ENCODE measurements around the gene SETD2. TPM values are rescaled to one million over a fixed set of nuclear protein-coding genes. Genes with fewer than 3 reads are reported as not detected.

Gene SETD2
- total and polyA plus RNA-seq, 2 experiments from 2014 or later = 16.7 to 45.2 TPM

DNA sequence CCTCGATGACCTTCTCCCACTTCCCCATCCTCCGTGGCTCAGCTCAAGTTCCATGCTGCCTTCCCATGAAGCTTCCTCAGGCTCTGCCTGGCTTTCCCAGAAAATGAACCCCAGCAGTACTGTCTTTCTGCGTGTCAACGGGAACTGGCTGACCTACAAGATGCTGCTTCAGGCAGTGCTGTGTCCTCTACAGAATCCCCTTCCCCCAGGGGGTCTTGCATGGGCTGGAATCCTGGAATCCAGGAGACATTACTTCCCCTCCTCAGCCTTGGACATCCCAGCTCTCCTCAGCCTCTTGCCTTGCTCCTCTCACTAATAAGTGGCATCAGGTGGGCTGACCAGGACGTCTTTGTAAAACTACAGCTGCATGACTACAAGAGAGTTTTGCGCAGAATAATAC, 192.8 kb downstream of the SETD2 start (continued):
- no peak for TF ChIP-seq ZNF462 (CRISPR knock-in tag; IDR thresholded peaks at IDR 0.05)
- no peak for TF ChIP-seq STAT1 (IDR thresholded peaks at IDR 0.05; ENCODE audit: unreplicated experiment)
- TF ChIP-seq, protein P1, sequence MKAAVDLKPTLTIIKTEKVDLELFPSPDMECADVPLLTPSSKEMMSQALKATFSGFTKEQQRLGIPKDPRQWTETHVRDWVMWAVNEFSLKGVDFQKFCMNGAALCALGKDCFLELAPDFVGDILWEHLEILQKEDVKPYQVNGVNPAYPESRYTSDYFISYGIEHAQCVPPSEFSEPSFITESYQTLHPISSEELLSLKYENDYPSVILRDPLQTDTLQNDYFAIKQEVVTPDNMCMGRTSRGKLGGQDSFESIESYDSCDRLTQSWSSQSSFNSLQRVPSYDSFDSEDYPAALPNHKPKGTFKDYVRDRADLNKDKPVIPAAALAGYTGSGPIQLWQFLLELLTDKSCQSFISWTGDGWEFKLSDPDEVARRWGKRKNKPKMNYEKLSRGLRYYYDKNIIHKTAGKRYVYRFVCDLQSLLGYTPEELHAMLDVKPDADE (IDR thresholded peaks at IDR 0.05) = no peak
- no peak for TF ChIP-seq EZH2phosphoT487 (IDR thresholded peaks at IDR 0.05; ENCODE audit: unreplicated experiment)
- no peak for TF ChIP-seq NANOG (IDR thresholded peaks at IDR 0.05; ENCODE audit: borderline replicate concordance)

- no peaks in the 10 kb centered on the region for H3K4me1 ChIP-seq (ENCODE audit: insufficient read depth)
- H2AFZ ChIP-seq = no peak overlapping the region
- ATAC-seq (no peak), DNase-seq (ENCODE audit: low spot score) (no peak)
- H3K4me3 Mint-ChIP-seq = no peak overlapping the region
- no peaks in the 10 kb centered on the region for H3K36me3 ChIP-seq (ENCODE audit: insufficient read depth)
- no peak overlapping the region for H3K4me2 ChIP-seq
- peaks cover 40% of the 10 kb centered on the region for H3K36me3 Mint-ChIP-seq (ENCODE audit: low read depth)
- H3K27ac ChIP-seq (ENCODE audit: low read depth) = no peak overlapping the region
- H3K9me3 Mint-ChIP-seq = no peaks in the 10 kb centered on the region
- peaks cover 86% of the 10 kb centered on the region for H4K20me1 ChIP-seq (replicated peaks; ENCODE audit: insufficient read depth)
- no peaks in the 10 kb centered on the region for H3K27me3 ChIP-seq (ENCODE audit: insufficient read depth)
- H3K4me1 Mint-ChIP-seq = peaks cover 34% of the 10 kb centered on the region
- H3K27me3 Mint-ChIP-seq (ENCODE audit: insufficient read depth, low read depth, poor library complexity) = peaks cover 8% of the 10 kb centered on the region
- H3K4me3 ChIP-seq = no peak overlapping the region
- no peaks in the 10 kb centered on the region for H3F3A ChIP-seq (replicated peaks; ENCODE audit: low read depth)
- no peaks in the 10 kb centered on the region for H3K9me2 ChIP-seq (ENCODE audit: insufficient read depth)
- H3K27ac Mint-ChIP-seq = no peak overlapping the region
- peaks cover 100% of the 10 kb centered on the region for H3K79me2 ChIP-seq (replicated peaks; ENCODE audit: insufficient read depth)
- no peak for TF ChIP-seq STAT1 (IDR thresholded peaks at IDR 0.05; ENCODE audit: unreplicated experiment)
- no peak for TF ChIP-seq EZH2phosphoT487 (IDR thresholded peaks at IDR 0.05; ENCODE audit: unreplicated experiment)
- no peak for TF ChIP-seq ZNF462 (CRISPR knock-in tag; IDR thresholded peaks at IDR 0.05)
- TF ChIP-seq NANOG (IDR thresholded peaks at IDR 0.05; ENCODE audit: borderline replicate concordance) = no peak
- TF ChIP-seq ZNF114 (CRISPR knock-in tag; IDR thresholded peaks at IDR 0.05) = no peak
- TF ChIP-seq EZH2 (IDR thresholded peaks at IDR 0.05; ENCODE audit: low read depth, unreplicated experiment) = no peak
These were observed 193.4 kb downstream of the SETD2 start for GRCh38 chr3:46970391-46971091.

Data from GM23338 (cell line).